GM12874 (cell line): ENCODE results near the gene HOXA9.

ENCODE experiments used
- TF ChIP-seq, protein P1 (sequence below): IDR thresholded peaks from 2 replicates; pipeline ENCODE4 v1.5.1; 2011; ENCODE audit warnings: low read depth, mild to moderate bottlenecking, control low read depth, low read length, moderate library complexity; ENCODE audit not compliant: insufficient read depth

Gene HOXA9

DNA sequence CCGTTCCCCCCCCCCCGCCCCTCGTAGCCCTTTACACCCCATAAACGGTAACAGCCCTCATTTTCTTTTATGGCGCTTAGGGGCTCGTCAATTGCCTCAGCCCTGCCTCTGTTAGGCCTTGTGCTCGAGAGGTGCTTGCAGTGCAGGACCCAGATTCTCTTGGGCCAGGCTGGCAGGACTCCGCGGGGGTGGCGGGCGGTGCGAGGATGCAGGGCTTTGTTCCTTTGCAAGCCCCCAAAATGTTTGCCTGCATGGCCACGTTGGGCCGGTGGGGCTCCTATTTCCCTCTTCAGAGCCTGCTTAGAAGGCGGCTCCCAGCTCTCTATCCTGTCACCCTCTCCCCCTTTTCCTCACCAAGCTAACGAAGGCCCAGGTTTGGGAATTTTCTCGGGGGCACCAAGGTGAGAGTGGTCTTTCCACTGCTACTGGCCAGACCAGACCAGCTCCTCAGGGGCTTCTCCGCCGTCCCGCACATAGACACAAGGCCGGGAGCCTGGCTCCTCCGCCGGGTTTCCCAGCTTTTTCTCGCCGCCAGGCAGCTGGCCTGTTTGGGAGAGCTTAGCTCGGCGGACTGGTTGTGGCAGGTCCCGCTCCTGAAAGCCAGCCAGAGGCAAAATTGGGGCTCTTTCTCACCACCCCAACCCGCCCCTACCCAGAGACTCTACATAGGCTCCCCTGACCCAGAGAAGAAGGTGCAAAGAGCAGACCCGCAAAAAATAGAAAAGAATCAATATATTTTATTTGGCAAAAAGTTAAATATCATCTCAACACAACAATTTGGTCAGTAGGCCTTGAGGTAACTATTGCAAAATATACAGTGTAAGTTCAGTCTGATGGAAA, 3.4 kb downstream of the HOXA9 start:
- TF ChIP-seq, protein P1, sequence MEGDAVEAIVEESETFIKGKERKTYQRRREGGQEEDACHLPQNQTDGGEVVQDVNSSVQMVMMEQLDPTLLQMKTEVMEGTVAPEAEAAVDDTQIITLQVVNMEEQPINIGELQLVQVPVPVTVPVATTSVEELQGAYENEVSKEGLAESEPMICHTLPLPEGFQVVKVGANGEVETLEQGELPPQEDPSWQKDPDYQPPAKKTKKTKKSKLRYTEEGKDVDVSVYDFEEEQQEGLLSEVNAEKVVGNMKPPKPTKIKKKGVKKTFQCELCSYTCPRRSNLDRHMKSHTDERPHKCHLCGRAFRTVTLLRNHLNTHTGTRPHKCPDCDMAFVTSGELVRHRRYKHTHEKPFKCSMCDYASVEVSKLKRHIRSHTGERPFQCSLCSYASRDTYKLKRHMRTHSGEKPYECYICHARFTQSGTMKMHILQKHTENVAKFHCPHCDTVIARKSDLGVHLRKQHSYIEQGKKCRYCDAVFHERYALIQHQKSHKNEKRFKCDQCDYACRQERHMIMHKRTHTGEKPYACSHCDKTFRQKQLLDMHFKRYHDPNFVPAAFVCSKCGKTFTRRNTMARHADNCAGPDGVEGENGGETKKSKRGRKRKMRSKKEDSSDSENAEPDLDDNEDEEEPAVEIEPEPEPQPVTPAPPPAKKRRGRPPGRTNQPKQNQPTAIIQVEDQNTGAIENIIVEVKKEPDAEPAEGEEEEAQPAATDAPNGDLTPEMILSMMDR: no peak

DNA sequence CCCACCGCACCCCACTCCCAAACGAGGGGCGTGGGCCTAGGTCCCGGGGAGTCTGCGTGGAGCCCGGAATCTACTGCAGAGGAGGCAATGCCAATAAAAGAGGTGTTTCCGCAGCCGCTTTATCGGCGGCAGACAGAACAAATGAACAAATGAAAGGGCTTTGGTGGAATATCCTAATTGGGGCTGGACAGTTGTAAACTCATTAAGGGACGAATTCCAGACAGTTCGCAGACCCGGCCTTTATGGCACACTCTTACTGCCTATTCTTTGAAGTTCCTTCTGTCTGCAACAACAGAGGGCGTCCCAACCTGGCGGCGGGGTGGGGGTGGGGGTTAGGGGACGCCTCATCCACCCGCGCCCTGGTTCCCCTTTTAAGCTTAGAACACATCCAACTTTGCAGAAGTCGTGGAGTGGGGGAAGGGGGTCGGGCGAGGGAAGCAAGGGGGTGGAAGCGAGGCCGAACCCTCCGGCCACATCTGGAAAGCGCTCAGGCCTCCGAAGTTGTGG, 4.1 kb downstream of the HOXA9 start:
- TF ChIP-seq, protein P1: no peak

DNA sequence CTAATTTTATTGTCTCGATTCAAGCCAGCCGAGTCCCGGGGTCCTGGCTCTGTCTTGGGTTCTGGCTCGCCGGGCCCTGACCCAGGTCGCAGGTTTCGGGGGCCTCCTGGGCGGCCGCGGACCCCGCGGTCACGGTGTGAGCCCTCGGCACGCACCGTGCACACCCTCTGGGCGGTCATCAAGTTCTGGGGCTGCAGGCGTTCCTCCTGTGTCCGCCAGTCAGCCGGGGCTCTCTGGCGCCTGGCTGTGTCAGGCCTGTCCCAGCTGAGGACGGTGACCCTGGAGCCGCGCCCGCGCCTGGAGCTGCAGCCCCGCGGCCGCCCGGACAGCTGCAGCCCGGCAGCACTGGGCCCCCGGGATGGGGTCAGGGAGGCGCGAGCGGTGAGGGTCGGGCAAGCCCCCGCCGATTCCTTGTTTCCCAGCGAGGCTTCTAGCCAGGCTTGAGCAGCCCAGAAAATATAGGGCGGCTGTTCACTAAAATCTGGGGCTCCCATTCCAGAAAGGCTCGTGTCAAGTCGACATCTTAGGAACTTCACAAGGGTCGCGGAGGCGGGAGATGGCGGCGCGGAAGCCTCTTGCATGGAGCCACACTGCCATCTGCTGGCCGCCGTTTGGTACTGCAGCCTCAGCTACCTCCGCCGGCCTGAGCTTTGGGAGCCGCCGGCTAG, 4.7 kb downstream of the HOXA9 start:
- TF ChIP-seq, protein P1: peak; percentile 98

DNA sequence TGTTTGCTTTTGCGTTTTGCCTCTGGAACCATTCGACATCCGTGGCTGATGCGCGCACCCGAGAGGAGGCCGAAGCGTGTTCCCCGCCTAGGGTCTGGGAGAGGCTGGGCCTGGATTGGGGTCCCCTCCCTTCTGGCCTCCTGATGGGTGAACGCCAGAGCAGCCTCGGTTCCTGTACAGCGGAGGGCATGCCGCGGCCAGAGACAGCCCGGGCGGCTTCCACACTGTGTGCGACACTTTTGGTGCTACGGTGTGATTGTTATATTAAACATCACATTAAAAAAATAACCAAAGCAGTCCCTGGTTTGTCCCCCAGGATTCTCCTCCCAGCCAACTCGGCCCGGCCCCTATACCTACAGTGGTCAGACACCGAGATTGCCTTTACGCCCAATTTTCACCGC, 5.2 kb downstream of the HOXA9 start:
- TF ChIP-seq, protein P1: no peak

DNA sequence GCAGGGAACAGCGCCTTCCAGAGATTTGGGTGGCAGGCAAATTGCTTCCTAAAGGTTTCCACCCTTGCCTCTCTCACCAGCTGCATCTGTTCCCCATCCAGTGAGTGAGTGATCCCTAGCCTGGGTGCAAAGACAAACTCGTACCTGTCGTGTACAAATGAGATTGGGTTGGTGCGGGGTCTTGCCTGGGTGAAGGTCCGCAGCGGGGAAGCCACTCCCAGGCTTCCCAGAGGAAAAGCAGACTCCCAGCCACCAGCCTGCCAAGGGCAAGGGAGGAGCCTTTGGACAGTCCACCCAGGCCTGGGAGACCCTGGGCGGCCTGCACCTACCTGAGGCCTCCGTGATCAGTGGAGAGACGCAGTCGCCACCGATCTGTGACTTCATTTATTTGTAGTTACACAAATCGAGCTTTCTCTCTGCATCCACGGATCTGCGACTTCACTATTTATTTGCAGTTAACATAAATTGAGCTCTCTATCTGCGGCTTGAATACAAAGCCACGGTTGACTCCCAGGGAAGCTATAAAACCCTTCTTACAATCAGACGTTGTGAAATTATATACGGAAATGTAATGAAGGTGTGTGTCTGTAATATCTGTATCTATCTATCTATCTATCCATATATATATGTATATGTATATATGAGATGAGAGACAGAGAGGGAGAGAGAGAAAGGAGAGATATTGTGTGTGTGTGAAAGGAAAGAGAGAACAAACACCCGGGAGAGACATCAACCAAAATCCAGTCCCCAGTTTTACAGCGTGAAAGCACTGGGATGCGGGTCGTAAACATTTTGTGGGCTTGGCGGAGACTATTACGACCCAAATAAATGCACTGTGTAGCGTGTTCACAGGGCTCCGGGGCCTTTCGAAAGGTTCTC, 5.8 kb downstream of the HOXA9 start:
- TF ChIP-seq, protein P1: no peak

DNA sequence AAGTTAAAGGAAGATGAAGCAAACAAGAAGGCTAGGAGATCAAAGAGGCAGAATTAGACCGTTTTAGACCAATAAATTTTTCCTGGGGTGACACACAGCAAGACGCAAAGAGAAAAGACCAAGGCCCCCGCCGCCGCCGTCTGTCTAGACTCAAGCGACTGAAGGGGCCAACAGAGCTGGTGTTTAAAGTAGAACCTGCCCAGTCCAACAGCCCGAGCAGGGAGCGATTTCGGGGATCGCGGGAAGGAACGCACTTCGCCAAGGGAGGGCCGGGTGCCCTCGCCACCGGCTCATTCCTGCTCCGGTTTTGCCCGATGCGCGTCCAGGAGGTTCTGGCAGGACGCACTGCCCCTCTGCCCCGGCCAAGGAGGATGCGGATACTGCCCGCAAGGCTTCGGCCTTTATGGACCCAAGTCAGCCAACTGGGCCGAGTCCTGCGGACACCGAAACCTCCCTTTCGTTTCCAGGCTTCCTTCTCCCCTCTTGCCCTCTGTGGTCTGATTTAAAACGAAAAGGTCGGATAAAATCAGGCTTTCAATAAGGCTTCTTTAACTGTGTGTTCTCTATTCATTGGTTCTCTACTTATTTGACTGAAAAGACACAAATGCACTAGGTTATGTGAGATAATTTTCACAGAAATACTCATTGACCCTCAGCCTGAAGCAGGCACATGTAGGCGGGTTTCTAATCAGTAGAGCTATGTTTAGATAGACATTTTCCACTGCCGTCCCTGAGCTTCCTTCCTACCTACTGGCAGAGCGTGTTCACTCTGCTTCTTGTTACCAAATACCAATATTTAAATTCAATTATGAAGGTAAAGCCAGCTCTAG, 6.7 kb downstream of the HOXA9 start:
- TF ChIP-seq, protein P1: no peak
